Measurements from ENCODE around the gene CDCA7L.

CDCA7L gene

DNA sequence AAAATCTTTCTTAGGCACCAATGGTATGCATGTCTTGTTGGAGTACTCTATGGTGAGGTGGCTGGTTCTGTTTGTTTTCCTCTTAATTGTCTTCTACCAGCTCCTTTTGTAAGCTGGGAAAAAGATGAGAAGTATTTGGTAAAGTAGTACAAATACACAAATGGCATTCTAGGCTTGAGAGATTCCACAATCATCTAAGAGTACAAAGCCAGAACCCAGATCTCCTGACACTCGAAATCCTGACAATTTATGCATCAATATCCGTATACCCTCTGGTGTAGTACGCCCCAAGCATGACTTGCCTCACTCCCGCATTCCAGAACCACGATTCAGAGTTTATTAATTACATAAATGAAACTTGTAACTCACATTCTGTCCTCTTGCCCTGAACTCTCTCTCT, 43.5 kb downstream of the CDCA7L start:
- no peak for DNase-seq (ENCODE audit: low read depth)
- no peak overlapping the region for H3K4me3 ChIP-seq (ENCODE audit: low read depth, low read length)
- TF ChIP-seq CTCF (IDR thresholded peaks at IDR 0.05; ENCODE audit: control insufficient read depth, extremely low read depth, insufficient read depth) = no peak

DNA sequence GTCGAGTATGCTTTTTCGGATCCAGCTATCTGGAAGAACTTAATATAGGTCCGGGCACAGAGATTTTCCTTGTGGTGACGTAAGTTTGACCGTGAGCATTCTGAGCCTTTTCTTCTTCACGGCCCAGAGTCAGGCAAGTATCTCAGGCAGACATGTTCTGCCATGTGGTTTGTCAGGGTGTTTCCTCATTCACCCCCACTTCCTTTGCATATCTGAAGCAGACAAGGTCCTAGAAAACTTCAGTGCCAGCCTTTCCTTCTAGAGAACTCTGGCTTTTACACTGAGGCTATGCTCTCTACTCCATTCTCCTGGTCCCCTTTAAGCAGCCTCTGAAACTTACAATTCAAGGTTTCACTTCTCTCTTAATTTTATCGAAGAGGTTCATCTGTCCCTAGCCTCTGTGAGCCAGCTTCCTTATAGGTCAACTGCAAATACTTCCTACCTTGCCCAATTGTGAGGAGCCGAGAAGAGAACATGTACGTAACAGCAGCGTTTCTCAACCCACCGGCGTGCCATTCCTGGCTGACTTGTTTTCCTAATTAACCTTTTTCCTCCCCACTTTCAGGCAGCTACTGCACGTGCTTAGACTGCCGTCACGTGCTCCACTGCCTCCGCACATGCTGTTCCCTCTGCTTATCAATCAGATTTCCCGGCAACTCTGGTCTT, 47.3 kb downstream of the CDCA7L start:
- no peak for DNase-seq (ENCODE audit: low read depth)
- no peak for TF ChIP-seq CTCF (IDR thresholded peaks at IDR 0.05; ENCODE audit: control insufficient read depth, extremely low read depth, insufficient read depth)

GRCh38 chr7:21893401-21893800, 52.3 kb downstream of the CDCA7L start:
- no peak for TF ChIP-seq CTCF (IDR thresholded peaks at IDR 0.05; ENCODE audit: control insufficient read depth, extremely low read depth, insufficient read depth)
- no peak overlapping the region for H3K4me3 ChIP-seq (ENCODE audit: low read depth, low read length)
- no peak for DNase-seq (ENCODE audit: low read depth)

More for the DNA sequence above, 47.3 kb downstream of the CDCA7L start:
- H3K4me3 ChIP-seq (ENCODE audit: low read depth, low read length) = no peak overlapping the region

GRCh38 chr7:21891291-21891690, 54.4 kb downstream of the CDCA7L start:
- TF ChIP-seq CTCF (IDR thresholded peaks at IDR 0.05; ENCODE audit: control insufficient read depth, extremely low read depth, insufficient read depth) = no peak
- DNase-seq (ENCODE audit: low read depth) = no peak
- H3K4me3 ChIP-seq (ENCODE audit: low read depth, low read length) = no peak overlapping the region

DNA sequence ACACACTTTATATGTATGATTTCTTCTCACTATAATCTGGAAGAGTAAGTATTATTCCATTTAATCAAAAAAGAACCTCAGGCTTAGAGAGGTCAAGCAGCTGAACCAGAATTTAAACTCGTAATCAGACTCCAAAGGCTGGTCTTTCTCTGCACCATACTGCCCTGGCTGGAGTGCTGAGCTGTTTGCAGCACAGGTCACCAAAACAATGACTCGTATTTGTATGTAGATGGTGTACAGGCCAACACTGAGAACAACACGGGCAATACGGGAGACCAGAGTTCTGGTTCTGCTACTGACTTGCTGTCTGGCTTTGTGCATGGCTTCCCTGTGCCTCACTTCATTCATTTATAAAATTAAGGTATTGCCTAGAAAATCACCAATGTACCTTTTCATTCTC, 57.9 kb downstream of the CDCA7L start:
- TF ChIP-seq CTCF (IDR thresholded peaks at IDR 0.05; ENCODE audit: control insufficient read depth, extremely low read depth, insufficient read depth) = no peak
- no peak for DNase-seq (ENCODE audit: low read depth)
- no peak overlapping the region for H3K4me3 ChIP-seq (ENCODE audit: low read depth, low read length)

DNA sequence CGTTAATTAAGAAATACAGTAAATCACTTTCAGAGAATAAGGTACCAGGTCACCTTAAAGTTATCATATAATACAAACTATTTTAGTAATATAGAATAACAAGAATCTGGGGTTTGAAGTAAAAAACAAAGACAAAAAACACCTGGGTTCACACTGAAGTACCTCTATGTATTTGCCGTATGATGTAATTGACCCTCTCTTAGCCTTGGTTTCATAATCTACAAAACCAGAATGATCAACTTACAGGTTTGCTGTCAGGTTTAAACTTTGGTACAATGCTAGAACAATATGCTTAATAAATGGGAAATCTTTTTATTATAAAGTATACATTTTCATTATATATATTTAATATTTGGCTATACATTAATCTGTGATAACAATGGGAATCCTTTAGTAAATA, 58.3 kb downstream of the CDCA7L start:
- H3K4me3 ChIP-seq (ENCODE audit: low read depth, low read length) = no peak overlapping the region
- TF ChIP-seq CTCF (IDR thresholded peaks at IDR 0.05; ENCODE audit: control insufficient read depth, extremely low read depth, insufficient read depth) = no peak
- DNase-seq (ENCODE audit: low read depth) = no peak

DNA sequence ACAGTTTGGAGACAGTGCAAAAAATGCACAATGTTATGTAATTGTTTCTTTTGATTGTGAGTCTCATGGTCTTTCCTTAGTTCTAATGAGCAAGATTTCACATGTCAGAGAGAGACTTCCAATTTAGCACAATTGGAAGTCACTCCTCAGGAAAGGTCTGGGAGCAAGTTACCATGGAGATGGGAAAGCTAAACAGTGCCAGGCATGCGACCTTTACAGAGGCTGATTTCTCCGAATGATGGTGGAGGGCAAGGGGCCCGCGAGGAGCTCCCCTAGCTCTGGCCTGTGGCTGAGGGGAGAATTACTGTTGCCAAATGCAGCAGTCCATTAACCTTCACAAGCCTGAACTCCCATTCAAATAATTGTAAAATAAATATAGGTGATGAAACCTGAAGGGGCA, 59.3 kb downstream of the CDCA7L start:
- DNase-seq (ENCODE audit: low read depth) = no peak

More for the DNA sequence above, 59.3 kb downstream of the CDCA7L start:
- no peak for TF ChIP-seq CTCF (IDR thresholded peaks at IDR 0.05; ENCODE audit: control insufficient read depth, extremely low read depth, insufficient read depth)
- no peak overlapping the region for H3K4me3 ChIP-seq (ENCODE audit: low read depth, low read length)

Measured in LNCaP clone FGC (cell line).